H9 (cell line): Measurements from ENCODE around the gene SLC2A4RG. TPM values are rescaled to one million over a fixed set of nuclear protein-coding genes. Genes with fewer than 3 reads are reported as not detected.

Experiments used
- DNase-seq: peaks from one replicate; pipeline ENCODE4 v3.0.0-alpha.2; 2017
- H2AFZ ChIP-seq: one replicate; pipeline ENCODE4 v1.6.1; 2013; ENCODE audit warnings: mild to moderate bottlenecking, low read length, control low read depth, moderate library complexity
- H2AK5ac ChIP-seq: 2 replicates; pipeline ENCODE4 v1.6.1; 2013; ENCODE audit warnings: low read length, control low read depth, mixed read lengths; ENCODE audit not compliant: insufficient read length
- H2BK120ac ChIP-seq: one replicate; pipeline ENCODE4 v1.6.1; 2013; ENCODE audit warnings: low read depth, mild to moderate bottlenecking, low read length, control low read depth, inconsistent platforms; ENCODE audit not compliant: poor library complexity, severe bottlenecking
- H2BK12ac ChIP-seq: 2 replicates; pipeline ENCODE4 v1.6.1; 2013; ENCODE audit warnings: low read length, control low read depth, mixed read lengths, low read depth; ENCODE audit not compliant: insufficient read length
- H2BK15ac ChIP-seq: 2 replicates; pipeline ENCODE4 v1.6.1; 2013; ENCODE audit warnings: low read depth, low read length, control low read depth
- H2BK20ac ChIP-seq: one replicate; pipeline ENCODE4 v1.6.1; 2013; ENCODE audit warnings: low read depth, mild to moderate bottlenecking, low read length, control low read depth, inconsistent platforms; ENCODE audit not compliant: poor library complexity, severe bottlenecking
- H2BK5ac ChIP-seq: 2 replicates; pipeline ENCODE4 v1.6.1; 2013; ENCODE audit warnings: low read length, control low read depth, mixed read lengths; ENCODE audit not compliant: insufficient read length
- H3K14ac ChIP-seq: 2 replicates; pipeline ENCODE4 v1.6.1; 2013; ENCODE audit warnings: low read length, control low read depth; ENCODE audit not compliant: insufficient read depth
- H3K18ac ChIP-seq: 2 replicates; pipeline ENCODE4 v1.6.1; 2013; ENCODE audit warnings: low read depth, mild to moderate bottlenecking, mixed read lengths, low read length, control low read depth; ENCODE audit not compliant: insufficient read length
- H3K23ac ChIP-seq: 2 replicates; pipeline ENCODE4 v1.6.1; 2013; ENCODE audit warnings: low read length, control low read depth, mixed read lengths, low read depth; ENCODE audit not compliant: insufficient read length
- H3K23me2 ChIP-seq: 2 replicates; pipeline ENCODE4 v1.6.1; 2013; ENCODE audit warnings: low read depth, mild to moderate bottlenecking, mixed read lengths, low read length, control low read depth; ENCODE audit not compliant: insufficient read length, poor library complexity, severe bottlenecking
- H3K27ac ChIP-seq: 2 replicates; pipeline ENCODE4 v1.5.1; 2013; ENCODE audit warnings: low read length, control low read depth, mixed read lengths, low read depth; ENCODE audit not compliant: insufficient read length
- H3K27me3 ChIP-seq: 2 replicates; pipeline ENCODE4 v1.6.1; 2013; ENCODE audit warnings: low read length, control low read depth, inconsistent platforms; ENCODE audit not compliant: insufficient read depth
- H3K4ac ChIP-seq: 2 replicates; pipeline ENCODE4 v1.6.1; 2013; ENCODE audit warnings: low read depth, mild to moderate bottlenecking, control low read depth, inconsistent platforms, low read length, moderate library complexity
- H3K4me1 ChIP-seq: 2 replicates; pipeline ENCODE4 v1.6.1; 2013; ENCODE audit warnings: low read length, control low read depth, inconsistent platforms; ENCODE audit not compliant: insufficient read depth
- H3K4me2 ChIP-seq: 2 replicates; pipeline ENCODE4 v1.6.1; 2013; ENCODE audit warnings: low read length, control low read depth, mixed read lengths; ENCODE audit not compliant: insufficient read length, insufficient read depth
- H3K56ac ChIP-seq: 2 replicates; pipeline ENCODE4 v1.6.1; 2013; ENCODE audit warnings: low read depth, mild to moderate bottlenecking, mixed read lengths, low read length, control low read depth; ENCODE audit not compliant: insufficient read length
- H3K79me1 ChIP-seq: 2 replicates; pipeline ENCODE4 v1.6.1; 2013; ENCODE audit warnings: low read depth, mild to moderate bottlenecking, moderate library complexity, low read length, control low read depth, inconsistent platforms; ENCODE audit not compliant: insufficient read depth, poor library complexity, severe bottlenecking
- H3K79me2 ChIP-seq: 2 replicates; pipeline ENCODE4 v1.6.1; 2013; ENCODE audit warnings: low read length, control low read depth, inconsistent platforms; ENCODE audit not compliant: insufficient read depth
- H3K9ac ChIP-seq: 2 replicates; pipeline ENCODE4 v1.6.1; 2013; ENCODE audit warnings: low read length, control low read depth, mixed read lengths; ENCODE audit not compliant: insufficient read length; ENCODE audit errors: extremely low read depth
- H3K9me3 ChIP-seq: one replicate; pipeline ENCODE4 v1.6.1; 2013; ENCODE audit warnings: low read depth, low read length, inconsistent platforms; ENCODE audit not compliant: control insufficient read depth
- H3T11ph ChIP-seq: one replicate; pipeline ENCODE4 v1.6.1; 2013; ENCODE audit warnings: mild to moderate bottlenecking, low read length, control low read depth, inconsistent platforms
- H4K20me1 ChIP-seq: one replicate; pipeline ENCODE4 v1.6.1; 2013; ENCODE audit not compliant: control insufficient read depth, insufficient read length, insufficient read depth
- H4K5ac ChIP-seq: 2 replicates; pipeline ENCODE4 v1.6.1; 2013; ENCODE audit warnings: low read depth, mild to moderate bottlenecking, mixed read lengths, low read length, control low read depth; ENCODE audit not compliant: insufficient read length
- H4K8ac ChIP-seq: replicated peaks from 2 replicates; pipeline ENCODE4 v1.6.1; 2013; ENCODE audit warnings: low read length, control low read depth, mixed read lengths, low read depth; ENCODE audit not compliant: insufficient read length
- H4K91ac ChIP-seq: 2 replicates; pipeline ENCODE4 v1.6.1; 2013; ENCODE audit warnings: low read depth, mild to moderate bottlenecking, moderate library complexity, mixed read lengths, low read length, control low read depth; ENCODE audit not compliant: insufficient read length
- H3K27ac Mint-ChIP-seq, 3 experiments: 2 replicates in 2 of 3; 3 replicates in 1 of 3; pipeline ENCODE4 v1.8.0; 2020 to 2021; ENCODE audit warnings: mixed read lengths in 3 of 3, mild to moderate bottlenecking in 1 of 3, moderate library complexity in 1 of 3
- H3K27me3 Mint-ChIP-seq: 2 replicates; pipeline ENCODE4 v1.8.0; 2021; ENCODE audit warnings: low read depth, mild to moderate bottlenecking, moderate library complexity, mixed read lengths
- H3K36me3 Mint-ChIP-seq, 3 experiments: 2 replicates in 2 of 3; 3 replicates in 1 of 3; pipeline ENCODE4 v1.8.0; 2020 to 2021; ENCODE audit warnings: low read depth in 3 of 3, mixed read lengths in 3 of 3; ENCODE audit not compliant: insufficient read depth in 1 of 3
- H3K4me1 Mint-ChIP-seq, 2 experiments: 2 replicates each; pipeline ENCODE4 v1.8.0; 2020; ENCODE audit warnings: mixed read lengths in 2 of 2
- H3K4me3 Mint-ChIP-seq, 2 experiments: 2 replicates in 1 of 2; 3 replicates in 1 of 2; pipeline ENCODE4 v1.8.0; 2020 to 2021; ENCODE audit warnings: mild to moderate bottlenecking in 2 of 2, mixed read lengths in 2 of 2, moderate library complexity in 1 of 2
- H3K9me3 Mint-ChIP-seq, 2 experiments: 2 replicates in 1 of 2; 3 replicates in 1 of 2; pipeline ENCODE4 v1.8.0; 2020; ENCODE audit warnings: mild to moderate bottlenecking in 2 of 2, mixed read lengths in 2 of 2, moderate library complexity in 1 of 2
- WGBS: extraction: QIAGEN DNeasy Blood & Tissue Kit; methylation state at CpG from one replicate; pipeline ENCODE4 v1.1.7; 2013; ENCODE audit warnings: missing lambda C conversion rate, low lambda C conversion rate, mixed read lengths; ENCODE audit not compliant: insufficient read length; ENCODE audit errors: extremely low coverage; 5-methylcytosine and 5-hydroxymethylcytosine counted together
- total RNA-seq: library from RNA; stranded (reverse); gene quantifications from 2 replicates; pipeline ENCODE4 v1.2.1, GENCODE V29; 2021
- TF ChIP-seq, protein P1 (sequence below): fragments of 200-600 bp; sonication (generic); conservative IDR thresholded peaks from 3 replicates; pipeline ENCODE4 v1.8.0; 2021; ENCODE audit warnings: antibody characterized with exemption, mild to moderate bottlenecking

Gene SLC2A4RG
- total RNA-seq, 1 experiment from 2014 or later, result 43.9 TPM

DNA sequence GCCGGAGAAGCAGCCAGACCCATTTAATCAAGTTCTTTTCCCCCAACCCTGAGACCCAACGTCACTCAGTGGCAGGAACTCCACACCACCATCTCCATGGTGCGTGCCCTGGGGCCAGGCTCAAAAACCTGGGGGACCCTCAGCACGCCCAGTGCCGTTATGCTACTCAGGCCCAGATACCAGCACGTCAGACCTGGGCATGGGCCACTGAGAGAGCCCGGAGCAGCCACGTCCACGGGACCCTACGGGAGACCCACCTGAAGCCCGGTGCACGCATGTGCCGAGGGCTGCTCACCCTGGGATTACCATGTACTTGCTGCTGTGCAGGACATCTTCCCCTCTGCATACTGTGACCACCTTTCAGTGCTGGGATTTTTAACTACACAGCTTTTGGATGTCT, 13.8 kb downstream of the SLC2A4RG start:
- Mint-ChIP-seq H3K27me3 (no peaks in the 10 kb centered on the region), H3K4me1 (peaks cover 14 to 22% of the 10 kb centered on the region in 2 experiments), H3K9me3 (no peaks in the 10 kb centered on the region), H3K4me3 (no peak overlapping the region), H3K27ac (peak overlapping the region in 1 of 3 experiments; percentile 40; a peak in 1 of 7 replicates), H3K36me3 (peaks cover 0 to 5% (median 0%) of the 10 kb centered on the region in 3 experiments; a peak in 3 of 7 replicates)
- H3K23ac ChIP-seq, result no peak overlapping the region
- H3K56ac ChIP-seq, result no peak overlapping the region
- TF ChIP-seq, protein P1, sequence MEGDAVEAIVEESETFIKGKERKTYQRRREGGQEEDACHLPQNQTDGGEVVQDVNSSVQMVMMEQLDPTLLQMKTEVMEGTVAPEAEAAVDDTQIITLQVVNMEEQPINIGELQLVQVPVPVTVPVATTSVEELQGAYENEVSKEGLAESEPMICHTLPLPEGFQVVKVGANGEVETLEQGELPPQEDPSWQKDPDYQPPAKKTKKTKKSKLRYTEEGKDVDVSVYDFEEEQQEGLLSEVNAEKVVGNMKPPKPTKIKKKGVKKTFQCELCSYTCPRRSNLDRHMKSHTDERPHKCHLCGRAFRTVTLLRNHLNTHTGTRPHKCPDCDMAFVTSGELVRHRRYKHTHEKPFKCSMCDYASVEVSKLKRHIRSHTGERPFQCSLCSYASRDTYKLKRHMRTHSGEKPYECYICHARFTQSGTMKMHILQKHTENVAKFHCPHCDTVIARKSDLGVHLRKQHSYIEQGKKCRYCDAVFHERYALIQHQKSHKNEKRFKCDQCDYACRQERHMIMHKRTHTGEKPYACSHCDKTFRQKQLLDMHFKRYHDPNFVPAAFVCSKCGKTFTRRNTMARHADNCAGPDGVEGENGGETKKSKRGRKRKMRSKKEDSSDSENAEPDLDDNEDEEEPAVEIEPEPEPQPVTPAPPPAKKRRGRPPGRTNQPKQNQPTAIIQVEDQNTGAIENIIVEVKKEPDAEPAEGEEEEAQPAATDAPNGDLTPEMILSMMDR, result no peak
- H4K20me1 ChIP-seq, result no peaks in the 10 kb centered on the region
- H3K79me2 ChIP-seq, result no peaks in the 10 kb centered on the region
- no peak overlapping the region for H4K91ac ChIP-seq
- DNase-seq, result peak; percentile 27
- no peak overlapping the region for H2BK20ac ChIP-seq
- H3K4ac ChIP-seq, result no peak overlapping the region
- no peak overlapping the region for H3K27ac ChIP-seq
- no peak overlapping the region for H2AFZ ChIP-seq
- no peaks in the 10 kb centered on the region; the same call in 1 of the 2 replicates for H3K4me1 ChIP-seq
- WGBS, result no CpG with 5 or more reads among the region's 13 CpGs
- no peak overlapping the region for H3K9ac ChIP-seq
- H3K4me2 ChIP-seq, result no peak overlapping the region
- no peaks in the 10 kb centered on the region for H3K79me1 ChIP-seq
- H4K8ac ChIP-seq, result no peak overlapping the region
- H2BK15ac ChIP-seq, result no peak overlapping the region
- H2BK5ac ChIP-seq, result no peak overlapping the region
- H2AK5ac ChIP-seq, result no peak overlapping the region
- no peak overlapping the region for H4K5ac ChIP-seq
- no peaks in the 10 kb centered on the region for H3K9me3 ChIP-seq
- H3K23me2 ChIP-seq, result no peaks in the 10 kb centered on the region
- H2BK120ac ChIP-seq, result no peak overlapping the region
- H3K27me3 ChIP-seq, result no peaks in the 10 kb centered on the region
- H3K18ac ChIP-seq, result no peak overlapping the region
- no peak overlapping the region for H3T11ph ChIP-seq
- H3K14ac ChIP-seq, result no peak overlapping the region
- H2BK12ac ChIP-seq, result no peak overlapping the region
